HCT116 (cell line): ENCODE measurements around the gene LHX4.

Experiments
- CEBPB ChIP-seq: IDR thresholded peaks from 2 replicates; pipeline ENCODE4 v1.6.1; 2012; ENCODE audit warnings: low read depth
- CTCF ChIP-seq, 3 experiments: fragments of 200-600 bp in 1 of 3; sonication (generic) in 1 of 3; IDR thresholded peaks in 2 of 3; conservative IDR thresholded peaks in 1 of 3; 2 replicates each; pipeline ENCODE4 v1.5.1; 2012 to 2017; ENCODE audit warnings: low read depth in 2 of 3, low read length in 2 of 3, antibody characterized with exemption in 1 of 3, borderline replicate concordance in 1 of 3, control low read depth in 1 of 3, mild to moderate bottlenecking in 1 of 3, mixed read lengths in 1 of 3, mixed run types in 1 of 3, moderate library complexity in 1 of 3; ENCODE audit not compliant: insufficient read depth in 1 of 3
- EZH2 ChIP-seq: fragments of 200-600 bp; sonication (generic); IDR thresholded peaks from 2 replicates; pipeline ENCODE4 v1.6.1; 2017; ENCODE audit warnings: antibody characterized with exemption, mixed run types
- POLR2A ChIP-seq: IDR thresholded peaks from 2 replicates; pipeline ENCODE4 v1.7.0; 2011; ENCODE audit warnings: borderline replicate concordance; ENCODE audit not compliant: insufficient read depth, insufficient read length; ENCODE audit errors: extremely low read depth
- SRF ChIP-seq: IDR thresholded peaks from 2 replicates; pipeline ENCODE4 v1.6.1; 2012; ENCODE audit warnings: low read depth
- ZNF274 ChIP-seq: fragments of 200-500 bp; sonication (Bioruptor generic); IDR thresholded peaks from 2 replicates; pipeline ENCODE4 v1.6.1; 2014; ENCODE audit warnings: mild to moderate bottlenecking, low read depth, low read length, inconsistent platforms
- TF ChIP-seq, protein P1 (sequence below): IDR thresholded peaks from 2 replicates; pipeline ENCODE4 v1.6.1; 2012; ENCODE audit warnings: low read depth

- TF ChIP-seq POLR2A = no peak
- TF ChIP-seq CTCF (IDR thresholded peaks at IDR 0.05 in 2 of 3, conservative IDR thresholded peaks at IDR 0.05 in 1 of 3; ENCODE audit: borderline replicate concordance in 1 of 3, insufficient read depth in 1 of 3, low read depth in 2 of 3, low read length in 2 of 3) = no peak
- TF ChIP-seq ZNF274 = no peak
- TF ChIP-seq EZH2 = no peak
- no peak for TF ChIP-seq CEBPB
- TF ChIP-seq SRF = no peak
- TF ChIP-seq, protein P1, sequence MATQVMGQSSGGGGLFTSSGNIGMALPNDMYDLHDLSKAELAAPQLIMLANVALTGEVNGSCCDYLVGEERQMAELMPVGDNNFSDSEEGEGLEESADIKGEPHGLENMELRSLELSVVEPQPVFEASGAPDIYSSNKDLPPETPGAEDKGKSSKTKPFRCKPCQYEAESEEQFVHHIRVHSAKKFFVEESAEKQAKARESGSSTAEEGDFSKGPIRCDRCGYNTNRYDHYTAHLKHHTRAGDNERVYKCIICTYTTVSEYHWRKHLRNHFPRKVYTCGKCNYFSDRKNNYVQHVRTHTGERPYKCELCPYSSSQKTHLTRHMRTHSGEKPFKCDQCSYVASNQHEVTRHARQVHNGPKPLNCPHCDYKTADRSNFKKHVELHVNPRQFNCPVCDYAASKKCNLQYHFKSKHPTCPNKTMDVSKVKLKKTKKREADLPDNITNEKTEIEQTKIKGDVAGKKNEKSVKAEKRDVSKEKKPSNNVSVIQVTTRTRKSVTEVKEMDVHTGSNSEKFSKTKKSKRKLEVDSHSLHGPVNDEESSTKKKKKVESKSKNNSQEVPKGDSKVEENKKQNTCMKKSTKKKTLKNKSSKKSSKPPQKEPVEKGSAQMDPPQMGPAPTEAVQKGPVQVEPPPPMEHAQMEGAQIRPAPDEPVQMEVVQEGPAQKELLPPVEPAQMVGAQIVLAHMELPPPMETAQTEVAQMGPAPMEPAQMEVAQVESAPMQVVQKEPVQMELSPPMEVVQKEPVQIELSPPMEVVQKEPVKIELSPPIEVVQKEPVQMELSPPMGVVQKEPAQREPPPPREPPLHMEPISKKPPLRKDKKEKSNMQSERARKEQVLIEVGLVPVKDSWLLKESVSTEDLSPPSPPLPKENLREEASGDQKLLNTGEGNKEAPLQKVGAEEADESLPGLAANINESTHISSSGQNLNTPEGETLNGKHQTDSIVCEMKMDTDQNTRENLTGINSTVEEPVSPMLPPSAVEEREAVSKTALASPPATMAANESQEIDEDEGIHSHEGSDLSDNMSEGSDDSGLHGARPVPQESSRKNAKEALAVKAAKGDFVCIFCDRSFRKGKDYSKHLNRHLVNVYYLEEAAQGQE = no peak
These were observed 17.0 kb downstream of the LHX4 start for GRCh38 chr1:180247061-180247460.
